Midbrain (tissue), 1 donor: ENCODE data around the gene C1QC.

Experiments used
- DNase-seq: peaks from one replicate; lab custom pipeline; 2025; lab: John Stamatoyannopoulos, UW

C1QC gene

DNA sequence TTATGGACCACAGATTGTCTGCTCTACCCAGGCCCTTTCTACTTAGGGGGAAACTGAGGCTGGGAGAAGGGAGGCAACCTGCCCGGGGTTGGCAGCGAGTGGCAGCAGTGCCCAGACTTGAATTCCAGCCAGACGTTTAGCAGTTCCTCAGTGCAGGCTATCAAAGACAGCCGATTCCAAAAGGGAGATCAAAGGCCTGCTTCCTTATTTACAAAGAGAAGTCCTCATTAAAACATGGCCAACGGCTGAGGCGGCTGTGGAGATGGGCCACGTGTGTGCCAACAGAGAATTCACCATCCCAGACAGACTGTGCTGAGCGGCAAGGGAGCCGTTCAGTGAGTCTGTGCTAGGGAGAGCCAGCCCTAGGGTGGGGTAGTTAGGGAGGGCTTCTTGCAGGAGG, 37.3 kb downstream of the C1QC start:
- no peak for DNase-seq

GRCh38 chr1:22681556-22682276, 38.3 kb downstream of the C1QC start:
- no peak for DNase-seq

- no peak for DNase-seq
These were observed 40.1 kb downstream of the C1QC start for GRCh38 chr1:22683547-22683946.

DNA sequence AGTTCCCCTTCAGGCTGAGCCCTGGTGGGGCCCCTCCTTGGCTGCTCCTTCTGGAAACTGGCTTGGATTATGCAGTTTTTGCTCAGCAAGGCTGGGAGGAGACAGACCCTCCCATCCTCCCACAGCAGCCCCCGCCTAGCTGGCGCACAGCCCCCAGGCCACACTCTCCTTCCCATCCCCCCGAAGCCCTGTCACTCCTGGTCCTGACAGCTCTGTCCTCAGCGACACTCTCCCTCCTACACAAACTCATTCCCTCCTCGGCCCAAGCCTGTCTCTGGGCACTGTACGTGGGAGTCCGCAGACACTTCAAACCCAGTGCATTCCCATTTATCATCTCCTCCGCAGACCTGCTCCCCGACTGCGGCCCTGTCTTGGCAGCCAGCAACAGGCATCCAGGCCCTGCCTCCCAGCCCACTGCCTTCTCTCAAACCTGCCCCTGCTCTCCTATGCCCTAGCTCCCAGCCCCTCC, 42.2 kb downstream of the C1QC start:
- no peak for DNase-seq

DNA sequence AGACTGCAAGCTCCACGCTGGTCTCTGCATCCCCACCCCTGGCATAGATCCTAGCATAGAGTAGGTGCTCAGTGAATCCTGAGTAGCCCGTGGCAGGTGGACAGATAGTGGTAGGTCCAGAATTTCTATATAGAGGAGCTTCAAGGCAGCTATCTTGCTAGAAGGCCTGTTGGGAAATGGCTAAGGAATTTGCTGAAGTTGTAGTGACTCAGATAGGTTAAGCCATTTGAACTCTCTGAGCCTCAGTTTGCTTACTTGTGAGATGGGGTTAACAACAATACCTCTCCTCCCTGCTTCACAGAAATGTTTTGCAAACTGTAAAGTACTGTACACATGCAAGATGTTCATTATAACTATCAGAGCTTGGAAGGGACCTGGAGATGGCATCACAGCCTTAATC, 43.8 kb downstream of the C1QC start:
- DNase-seq = no peak

DNA sequence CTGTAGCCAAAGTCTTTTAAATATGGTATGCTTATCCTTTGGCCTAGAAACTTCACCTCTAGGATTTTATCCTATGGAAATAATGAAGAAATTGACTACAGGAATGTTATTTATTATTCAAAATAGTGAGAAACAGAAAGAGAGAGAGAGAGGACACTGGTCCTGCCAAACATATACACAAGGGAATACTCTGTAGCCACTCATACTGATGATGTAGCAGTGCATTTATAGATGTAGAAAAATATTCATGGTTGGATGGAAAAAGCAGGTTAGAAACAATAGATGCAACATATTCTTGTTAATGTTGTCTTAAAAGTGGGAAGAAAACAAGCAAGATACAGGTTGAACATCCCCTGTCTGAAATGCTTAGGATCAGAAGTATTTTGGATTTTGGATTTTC, 45.0 kb downstream of the C1QC start:
- DNase-seq = no peak

GRCh38 chr1:22689505-22689904, 46.1 kb downstream of the C1QC start:
- DNase-seq = no peak

GRCh38 chr1:22691031-22691753, 47.8 kb downstream of the C1QC start:
- no peak for DNase-seq

DNA sequence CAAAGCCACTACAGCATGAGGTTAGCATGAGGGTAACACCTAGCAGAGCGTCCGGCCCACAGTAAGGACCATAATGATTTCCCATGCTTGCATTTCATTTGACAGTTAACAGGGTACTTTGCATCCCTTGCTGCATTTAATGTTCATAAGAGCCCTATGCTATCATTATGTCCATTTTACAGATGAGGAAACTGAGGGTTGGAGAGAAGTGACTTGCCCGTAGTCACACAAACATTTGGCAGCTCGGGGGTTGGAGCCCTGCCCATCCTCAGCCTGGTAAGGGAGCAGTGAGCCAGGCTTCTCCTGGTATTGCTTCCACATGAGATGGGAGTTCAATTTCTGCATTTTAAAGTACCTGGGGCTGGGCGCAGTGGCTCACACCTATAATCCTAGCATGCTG, 50.7 kb downstream of the C1QC start:
- no peak for DNase-seq

- DNase-seq = no peak
These were observed 53.2 kb downstream of the C1QC start for GRCh38 chr1:22696610-22697009.
